ENCODE data around the gene ZNF254. TPM values are rescaled to one million over a fixed set of nuclear protein-coding genes. Genes with fewer than 3 reads are reported as not detected.

ZNF254 gene
- polyA plus RNA-seq, 1 of the 3 experiments (the other 2 are of a cell fraction): 3.1 TPM

GRCh38 chr19:24065865-24066604, 21.0 kb upstream of the ZNF254 start:
- Histone ChIP-seq H3K27me3 (ENCODE audit: insufficient read depth) (no peaks in the 10 kb centered on the region), H3K4me2 (no peak overlapping the region), H3K4me1 (ENCODE audit: control insufficient read depth in 1 of 2, insufficient read depth in 2 of 2, low read depth in 1 of 2, low read length in 1 of 2) (no peaks in the 10 kb centered on the region), H3K9me2 (no peaks in the 10 kb centered on the region), H3K27ac (ENCODE audit: low read depth in 2 of 2, low read length in 1 of 2) (no peak overlapping the region), H3K36me3 (replicated peaks in 1 of 2; ENCODE audit: control insufficient read depth in 1 of 2, insufficient read depth in 2 of 2, low read length in 1 of 2) (peaks cover 5 to 29% of the 10 kb centered on the region in 2 experiments), H3K79me2 (ENCODE audit: insufficient read depth) (no peaks in the 10 kb centered on the region), H4K20me1 (ENCODE audit: insufficient read depth) (no peaks in the 10 kb centered on the region), H3K4me3 (ENCODE audit: low read depth in 2 of 2, low read length in 1 of 2) (no peak overlapping the region), H3F3A (replicated peaks; ENCODE audit: insufficient read depth) (no peaks in the 10 kb centered on the region), H2AFZ (ENCODE audit: low read depth) (no peak overlapping the region), H3K9me3 (no peaks in the 10 kb centered on the region), H3K9ac (no peak overlapping the region)
- WGBS (ENCODE audit: low lambda C conversion rate): 89% methylated on average over 1 of the region's 1 CpG
- no peak for TF ChIP-seq GATA2 (CRISPR knock-in tag; IDR thresholded peaks at IDR 0.05)
- no peak for TF ChIP-seq ELF1 (IDR thresholded peaks at IDR 0.05)
- no peak for TF ChIP-seq ZBTB33 (IDR thresholded peaks at IDR 0.05; ENCODE audit: borderline replicate concordance, low read depth)
- no peak for TF ChIP-seq GABPA (IDR thresholded peaks at IDR 0.05; ENCODE audit: low read depth)
- no peak for TF ChIP-seq CHD2 (IDR thresholded peaks at IDR 0.05; ENCODE audit: low read length, partially characterized antibody)
- no peak for TF ChIP-seq MAX (IDR thresholded peaks at IDR 0.05; ENCODE audit: low read depth)
- no peak for TF ChIP-seq FOSL2 (IDR thresholded peaks at IDR 0.05; ENCODE audit: borderline replicate concordance, low read depth)
- TF ChIP-seq MEF2A (IDR thresholded peaks at IDR 0.05; ENCODE audit: borderline replicate concordance, low read depth): no peak
- no peak for TF ChIP-seq FOXJ3 (CRISPR knock-in tag; IDR thresholded peaks at IDR 0.05)
- no peak for TF ChIP-seq YY1 (IDR thresholded peaks at IDR 0.05; ENCODE audit: low read depth)
- POLR2A ChIA-PET: interaction anchor here (1.2 kb wide), 1 partner anchor 21 kb away, joined by 3 read pairs; the partner anchor contains the start of gene ZNF254
- DNase-seq: no peak
- CTCF ChIA-PET: no interaction called here

- ChIA-PET POLR2A (no interaction called here), CTCF (no interaction called here)
- Histone ChIP-seq H3K27ac (ENCODE audit: low read depth in 2 of 2, low read length in 1 of 2) (no peak overlapping the region), H3K4me2 (no peak overlapping the region), H3K9ac (no peak overlapping the region), H3K36me3 (replicated peaks in 1 of 2; ENCODE audit: control insufficient read depth in 1 of 2, insufficient read depth in 2 of 2, low read length in 1 of 2) (peaks cover 20 to 46% of the 10 kb centered on the region in 2 experiments), H3K9me2 (no peaks in the 10 kb centered on the region), H3K79me2 (ENCODE audit: insufficient read depth) (no peaks in the 10 kb centered on the region), H4K20me1 (ENCODE audit: insufficient read depth) (no peaks in the 10 kb centered on the region), H3K4me1 (ENCODE audit: control insufficient read depth in 1 of 2, insufficient read depth in 2 of 2, low read depth in 1 of 2, low read length in 1 of 2) (no peaks in the 10 kb centered on the region), H3F3A (replicated peaks; ENCODE audit: insufficient read depth) (no peaks in the 10 kb centered on the region), H3K9me3 (no peaks in the 10 kb centered on the region), H3K4me3 (ENCODE audit: low read depth in 2 of 2, low read length in 1 of 2) (no peak overlapping the region), H3K27me3 (ENCODE audit: insufficient read depth) (no peaks in the 10 kb centered on the region), H2AFZ (ENCODE audit: low read depth) (no peak overlapping the region)
- WGBS (ENCODE audit: low lambda C conversion rate): 96% methylated on average over 3 of the region's 3 CpGs
- no peak for DNase-seq
- TF ChIP-seq REST (IDR thresholded peaks at IDR 0.05; ENCODE audit: low read depth, low read length): no peak
- TF ChIP-seq RAD21 (IDR thresholded peaks at IDR 0.05; ENCODE audit: low read length): no peak
- no peak for TF ChIP-seq SMC3 (IDR thresholded peaks at IDR 0.05; ENCODE audit: low read depth, low read length)
- TF ChIP-seq CHD2 (IDR thresholded peaks at IDR 0.05; ENCODE audit: low read length, partially characterized antibody): no peak
- no peak for TF ChIP-seq NRF1 (IDR thresholded peaks at IDR 0.05; ENCODE audit: low read depth, low read length)
- no peak for TF ChIP-seq MAX (IDR thresholded peaks at IDR 0.05; ENCODE audit: low read depth)
- no peak for TF ChIP-seq GABPA (IDR thresholded peaks at IDR 0.05; ENCODE audit: low read depth)
- no peak for TF ChIP-seq TEAD4 (IDR thresholded peaks at IDR 0.05; ENCODE audit: borderline replicate concordance, insufficient read depth)
- TF ChIP-seq JUND (IDR thresholded peaks at IDR 0.05): no peak
- TF ChIP-seq IRF3 (IDR thresholded peaks at IDR 0.05; ENCODE audit: low read depth, low read length): no peak
- no peak for TF ChIP-seq EP300 (IDR thresholded peaks at IDR 0.05; ENCODE audit: borderline replicate concordance in 1 of 2, low read depth in 1 of 2, low read length in 1 of 2)
- no peak for TF ChIP-seq GATA2 (CRISPR knock-in tag; IDR thresholded peaks at IDR 0.05)
- no peak for TF ChIP-seq RXRA (IDR thresholded peaks at IDR 0.05; ENCODE audit: borderline replicate concordance, low read depth)
Observed at GRCh38 chr19:24069905-24070657, 16.9 kb upstream of the ZNF254 start.

Measured in SK-N-SH (cell line).